H9 (cell line): ENCODE measurements around the gene IFI44. TPM values are rescaled to one million over a fixed set of nuclear protein-coding genes. Genes with fewer than 3 reads are reported as not detected.

Source experiments
- DNase-seq: peaks from one replicate; pipeline ENCODE4 v3.0.0-alpha.2; 2017
- H2AFZ ChIP-seq: one replicate; pipeline ENCODE4 v1.6.1; 2013; ENCODE audit warnings: mild to moderate bottlenecking, low read length, control low read depth, moderate library complexity
- H2AK5ac ChIP-seq: 2 replicates; pipeline ENCODE4 v1.6.1; 2013; ENCODE audit warnings: low read length, control low read depth, mixed read lengths; ENCODE audit not compliant: insufficient read length
- H2BK120ac ChIP-seq: one replicate; pipeline ENCODE4 v1.6.1; 2013; ENCODE audit warnings: low read depth, mild to moderate bottlenecking, low read length, control low read depth, inconsistent platforms; ENCODE audit not compliant: poor library complexity, severe bottlenecking
- H2BK12ac ChIP-seq: 2 replicates; pipeline ENCODE4 v1.6.1; 2013; ENCODE audit warnings: low read length, control low read depth, mixed read lengths, low read depth; ENCODE audit not compliant: insufficient read length
- H2BK15ac ChIP-seq: 2 replicates; pipeline ENCODE4 v1.6.1; 2013; ENCODE audit warnings: low read depth, low read length, control low read depth
- H2BK20ac ChIP-seq: one replicate; pipeline ENCODE4 v1.6.1; 2013; ENCODE audit warnings: low read depth, mild to moderate bottlenecking, low read length, control low read depth, inconsistent platforms; ENCODE audit not compliant: poor library complexity, severe bottlenecking
- H2BK5ac ChIP-seq: 2 replicates; pipeline ENCODE4 v1.6.1; 2013; ENCODE audit warnings: low read length, control low read depth, mixed read lengths; ENCODE audit not compliant: insufficient read length
- H3K14ac ChIP-seq: 2 replicates; pipeline ENCODE4 v1.6.1; 2013; ENCODE audit warnings: low read length, control low read depth; ENCODE audit not compliant: insufficient read depth
- H3K18ac ChIP-seq: 2 replicates; pipeline ENCODE4 v1.6.1; 2013; ENCODE audit warnings: low read depth, mild to moderate bottlenecking, mixed read lengths, low read length, control low read depth; ENCODE audit not compliant: insufficient read length
- H3K23ac ChIP-seq: 2 replicates; pipeline ENCODE4 v1.6.1; 2013; ENCODE audit warnings: low read length, control low read depth, mixed read lengths, low read depth; ENCODE audit not compliant: insufficient read length
- H3K23me2 ChIP-seq: 2 replicates; pipeline ENCODE4 v1.6.1; 2013; ENCODE audit warnings: low read depth, mild to moderate bottlenecking, mixed read lengths, low read length, control low read depth; ENCODE audit not compliant: insufficient read length, poor library complexity, severe bottlenecking
- H3K27ac ChIP-seq: 2 replicates; pipeline ENCODE4 v1.5.1; 2013; ENCODE audit warnings: low read length, control low read depth, mixed read lengths, low read depth; ENCODE audit not compliant: insufficient read length
- H3K27me3 ChIP-seq: 2 replicates; pipeline ENCODE4 v1.6.1; 2013; ENCODE audit warnings: low read length, control low read depth, inconsistent platforms; ENCODE audit not compliant: insufficient read depth
- H3K4ac ChIP-seq: 2 replicates; pipeline ENCODE4 v1.6.1; 2013; ENCODE audit warnings: low read depth, mild to moderate bottlenecking, control low read depth, inconsistent platforms, low read length, moderate library complexity
- H3K4me1 ChIP-seq: 2 replicates; pipeline ENCODE4 v1.6.1; 2013; ENCODE audit warnings: low read length, control low read depth, inconsistent platforms; ENCODE audit not compliant: insufficient read depth
- H3K4me2 ChIP-seq: 2 replicates; pipeline ENCODE4 v1.6.1; 2013; ENCODE audit warnings: low read length, control low read depth, mixed read lengths; ENCODE audit not compliant: insufficient read length, insufficient read depth
- H3K56ac ChIP-seq: 2 replicates; pipeline ENCODE4 v1.6.1; 2013; ENCODE audit warnings: low read depth, mild to moderate bottlenecking, mixed read lengths, low read length, control low read depth; ENCODE audit not compliant: insufficient read length
- H3K79me1 ChIP-seq: 2 replicates; pipeline ENCODE4 v1.6.1; 2013; ENCODE audit warnings: low read depth, mild to moderate bottlenecking, moderate library complexity, low read length, control low read depth, inconsistent platforms; ENCODE audit not compliant: insufficient read depth, poor library complexity, severe bottlenecking
- H3K79me2 ChIP-seq: 2 replicates; pipeline ENCODE4 v1.6.1; 2013; ENCODE audit warnings: low read length, control low read depth, inconsistent platforms; ENCODE audit not compliant: insufficient read depth
- H3K9ac ChIP-seq: 2 replicates; pipeline ENCODE4 v1.6.1; 2013; ENCODE audit warnings: low read length, control low read depth, mixed read lengths; ENCODE audit not compliant: insufficient read length; ENCODE audit errors: extremely low read depth
- H3K9me3 ChIP-seq: one replicate; pipeline ENCODE4 v1.6.1; 2013; ENCODE audit warnings: low read depth, low read length, inconsistent platforms; ENCODE audit not compliant: control insufficient read depth
- H3T11ph ChIP-seq: one replicate; pipeline ENCODE4 v1.6.1; 2013; ENCODE audit warnings: mild to moderate bottlenecking, low read length, control low read depth, inconsistent platforms
- H4K20me1 ChIP-seq: one replicate; pipeline ENCODE4 v1.6.1; 2013; ENCODE audit not compliant: control insufficient read depth, insufficient read length, insufficient read depth
- H4K5ac ChIP-seq: 2 replicates; pipeline ENCODE4 v1.6.1; 2013; ENCODE audit warnings: low read depth, mild to moderate bottlenecking, mixed read lengths, low read length, control low read depth; ENCODE audit not compliant: insufficient read length
- H4K8ac ChIP-seq: replicated peaks from 2 replicates; pipeline ENCODE4 v1.6.1; 2013; ENCODE audit warnings: low read length, control low read depth, mixed read lengths, low read depth; ENCODE audit not compliant: insufficient read length
- H4K91ac ChIP-seq: 2 replicates; pipeline ENCODE4 v1.6.1; 2013; ENCODE audit warnings: low read depth, mild to moderate bottlenecking, moderate library complexity, mixed read lengths, low read length, control low read depth; ENCODE audit not compliant: insufficient read length
- H3K27ac Mint-ChIP-seq, 3 experiments: 2 replicates in 2 of 3; 3 replicates in 1 of 3; pipeline ENCODE4 v1.8.0; 2020 to 2021; ENCODE audit warnings: mixed read lengths in 3 of 3, mild to moderate bottlenecking in 1 of 3, moderate library complexity in 1 of 3
- H3K27me3 Mint-ChIP-seq: 2 replicates; pipeline ENCODE4 v1.8.0; 2021; ENCODE audit warnings: low read depth, mild to moderate bottlenecking, moderate library complexity, mixed read lengths
- H3K36me3 Mint-ChIP-seq, 3 experiments: 2 replicates in 2 of 3; 3 replicates in 1 of 3; pipeline ENCODE4 v1.8.0; 2020 to 2021; ENCODE audit warnings: low read depth in 3 of 3, mixed read lengths in 3 of 3; ENCODE audit not compliant: insufficient read depth in 1 of 3
- H3K4me1 Mint-ChIP-seq, 2 experiments: 2 replicates each; pipeline ENCODE4 v1.8.0; 2020; ENCODE audit warnings: mixed read lengths in 2 of 2
- H3K4me3 Mint-ChIP-seq, 2 experiments: 2 replicates in 1 of 2; 3 replicates in 1 of 2; pipeline ENCODE4 v1.8.0; 2020 to 2021; ENCODE audit warnings: mild to moderate bottlenecking in 2 of 2, mixed read lengths in 2 of 2, moderate library complexity in 1 of 2
- H3K9me3 Mint-ChIP-seq, 2 experiments: 2 replicates in 1 of 2; 3 replicates in 1 of 2; pipeline ENCODE4 v1.8.0; 2020; ENCODE audit warnings: mild to moderate bottlenecking in 2 of 2, mixed read lengths in 2 of 2, moderate library complexity in 1 of 2
- CTCF ChIP-seq: fragments of 200-600 bp; sonication (generic); conservative IDR thresholded peaks from 3 replicates; pipeline ENCODE4 v1.8.0; 2021; ENCODE audit warnings: antibody characterized with exemption, mild to moderate bottlenecking
- WGBS: extraction: QIAGEN DNeasy Blood & Tissue Kit; methylation state at CpG from one replicate; pipeline ENCODE4 v1.1.7; 2013; ENCODE audit warnings: missing lambda C conversion rate, low lambda C conversion rate, mixed read lengths; ENCODE audit not compliant: insufficient read length; ENCODE audit errors: extremely low coverage; 5-methylcytosine and 5-hydroxymethylcytosine counted together
- total RNA-seq: library from RNA; stranded (reverse); gene quantifications from 2 replicates; pipeline ENCODE4 v1.2.1, GENCODE V29; 2021

The IFI44 gene
- total RNA-seq, 1 experiment from 2014 or later: not detected

GRCh38 chr1:78603206-78603605, 46.4 kb upstream of the IFI44 start:
- Histone ChIP-seq H4K8ac (no peak overlapping the region), H3K27ac (no peak overlapping the region), H2BK120ac (no peak overlapping the region), H2AK5ac (no peak overlapping the region), H3K79me1 (no peaks in the 10 kb centered on the region), H3K23me2 (no peaks in the 10 kb centered on the region), H3K27me3 (no peaks in the 10 kb centered on the region), H3K79me2 (no peaks in the 10 kb centered on the region), H4K91ac (no peak overlapping the region), H3K4ac (no peak overlapping the region), H4K20me1 (no peaks in the 10 kb centered on the region), H3K9ac (no peak overlapping the region), H3K18ac (no peak overlapping the region), H3K23ac (no peak overlapping the region), H3K9me3 (no peaks in the 10 kb centered on the region), H3K4me1 (no peaks in the 10 kb centered on the region), H3T11ph (no peak overlapping the region), H3K4me2 (no peak overlapping the region), H2BK5ac (no peak overlapping the region), H2BK12ac (no peak overlapping the region), H3K14ac (no peak overlapping the region), H2AFZ (no peak overlapping the region), H2BK15ac (no peak overlapping the region), H2BK20ac (no peak overlapping the region), H3K56ac (no peak overlapping the region), H4K5ac (no peak overlapping the region)
- Mint-ChIP-seq H3K4me3 (no peak overlapping the region), H3K9me3 (no peaks in the 10 kb centered on the region), H3K36me3 (no peaks in the 10 kb centered on the region), H3K27ac (no peak overlapping the region), H3K27me3 (no peaks in the 10 kb centered on the region; the same call in 1 of the 2 replicates), H3K4me1 (no peaks in the 10 kb centered on the region; a peak in 1 of 4 replicates)
- no peak for TF ChIP-seq CTCF
- WGBS: no CpG with 5 or more reads among the region's 1 CpG
- DNase-seq: no peak
